ENCODE measurements around the gene C2CD2. TPM values are rescaled to one million over a fixed set of nuclear protein-coding genes. Genes with fewer than 3 reads are reported as not detected.

C2CD2 gene
- total and polyA plus RNA-seq, 2 of the 4 experiments (the other 2 are of a cell fraction): 15.6 to 25.3 TPM

DNA sequence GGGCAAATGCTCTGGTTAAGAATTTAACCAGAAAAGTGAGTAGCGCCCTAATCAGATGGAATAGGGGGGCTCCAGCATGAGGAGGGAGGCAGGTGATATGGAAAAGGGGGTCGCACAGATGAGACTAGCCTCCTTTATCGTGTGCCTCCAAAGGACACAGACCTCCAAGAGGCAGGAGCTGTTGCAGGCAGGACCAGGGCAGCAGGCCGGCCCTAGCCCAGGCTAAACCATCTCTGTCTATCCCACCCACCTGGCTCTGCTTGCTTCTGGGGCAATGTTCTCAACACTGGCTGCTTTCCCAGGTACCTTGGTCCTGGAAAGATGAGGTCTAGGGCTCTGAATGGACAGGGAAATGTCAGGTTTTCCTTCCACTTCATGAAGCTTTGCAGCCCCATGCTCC lies 36.3 kb downstream of the C2CD2 start:
- in situ Hi-C loops (cut with MboI; ENCODE audit: low sequenced_read_pairs): no loop called here
- H2AK5ac ChIP-seq (ENCODE audit: low read depth, low read length): no peak overlapping the region
- no peak overlapping the region for H3K18ac ChIP-seq (ENCODE audit: low read depth, low read length)
- H2BK15ac ChIP-seq (ENCODE audit: low read depth, low read length): no peak overlapping the region
- TF ChIP-seq, protein P1, sequence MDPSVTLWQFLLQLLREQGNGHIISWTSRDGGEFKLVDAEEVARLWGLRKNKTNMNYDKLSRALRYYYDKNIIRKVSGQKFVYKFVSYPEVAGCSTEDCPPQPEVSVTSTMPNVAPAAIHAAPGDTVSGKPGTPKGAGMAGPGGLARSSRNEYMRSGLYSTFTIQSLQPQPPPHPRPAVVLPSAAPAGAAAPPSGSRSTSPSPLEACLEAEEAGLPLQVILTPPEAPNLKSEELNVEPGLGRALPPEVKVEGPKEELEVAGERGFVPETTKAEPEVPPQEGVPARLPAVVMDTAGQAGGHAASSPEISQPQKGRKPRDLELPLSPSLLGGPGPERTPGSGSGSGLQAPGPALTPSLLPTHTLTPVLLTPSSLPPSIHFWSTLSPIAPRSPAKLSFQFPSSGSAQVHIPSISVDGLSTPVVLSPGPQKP (IDR thresholded peaks at IDR 0.05; ENCODE audit: borderline replicate concordance, low read depth, low read length): no peak
- TF ChIP-seq RAD21 (IDR thresholded peaks at IDR 0.05; ENCODE audit: low read length): no peak
- no peak for TF ChIP-seq RCOR1 (IDR thresholded peaks at IDR 0.05; ENCODE audit: insufficient replicate concordance, low read length)
- H3K4me1 ChIP-seq (ENCODE audit: control insufficient read depth, insufficient read depth, low read length): no peaks in the 10 kb centered on the region
- no peak overlapping the region for H3K14ac ChIP-seq (replicated peaks; ENCODE audit: low read depth, low read length)
- DNase-seq (no peak), ATAC-seq (ENCODE audit: low read depth) (no peak)
- no peak overlapping the region for H2AK9ac ChIP-seq (replicated peaks; ENCODE audit: low read depth, low read length, poor library complexity)
- no CpG with 5 or more reads among the region's 4 CpGs for WGBS, 2 experiments (ENCODE audit: extremely low coverage in 2 of 2, insufficient read length in 1 of 2)
- no peak overlapping the region for H2BK5ac ChIP-seq (ENCODE audit: low read depth, low read length, poor library complexity, severe bottlenecking)
- H3K36me3 ChIP-seq (ENCODE audit: control insufficient read depth, insufficient read depth, low read length): peaks cover 44% of the 10 kb centered on the region
- H3K4me2 ChIP-seq (ENCODE audit: low read depth, low read length): no peak overlapping the region
- H4K91ac ChIP-seq (ENCODE audit: insufficient read depth, low read depth, low read length): no peak overlapping the region
- no peak overlapping the region for H3K23ac ChIP-seq (ENCODE audit: low read depth, low read length)
- no peak overlapping the region for H4K5ac ChIP-seq (ENCODE audit: low read depth, low read length)
- POLR2A ChIA-PET (ENCODE audit: unreplicated experiment): no interaction called here
- H4K8ac ChIP-seq (ENCODE audit: low read depth in 2 of 2, low read length in 2 of 2): no peak overlapping the region
- no TSS peak for BruUV-seq (replicated peaks)
- no peak overlapping the region for H3K4ac ChIP-seq (ENCODE audit: low read depth, low read length)
- no peak overlapping the region for H3K27ac ChIP-seq (ENCODE audit: insufficient read depth, low read length)
- no peak overlapping the region for H3K9ac ChIP-seq (ENCODE audit: low read depth, low read length)
- no peak overlapping the region for H2BK120ac ChIP-seq (ENCODE audit: low read depth, low read length)
- intact Hi-C loops (cut with micrococcal nuclease): no loop called here
- H3K9me1 ChIP-seq (ENCODE audit: insufficient read depth, low read length): peaks cover 10% of the 10 kb centered on the region
- no peak overlapping the region for H3K56ac ChIP-seq (ENCODE audit: extremely low read depth, insufficient read depth, low read length)
- no peaks in the 10 kb centered on the region for H3K9me3 ChIP-seq (ENCODE audit: control insufficient read depth, insufficient read depth, low read length)
- dilution Hi-C loops (cut with HindIII; ENCODE audit: low sequenced_read_pairs, unreplicated experiment): no loop called here
- H3K27me3 ChIP-seq (ENCODE audit: control insufficient read depth, insufficient read depth, low read length): no peaks in the 10 kb centered on the region
- no peak overlapping the region for H2BK20ac ChIP-seq (ENCODE audit: low read depth, low read length)
- H3K4me3 ChIP-seq (ENCODE audit: insufficient read depth, low read depth, low read length): no peak overlapping the region
- CTCF ChIA-PET: no interaction called here
- peaks cover 0 to 13% of the 10 kb centered on the region in 2 experiments; a peak in 2 of 4 replicates for H3K79me1 ChIP-seq (ENCODE audit: low read depth in 1 of 2, low read length in 2 of 2)
- no peak overlapping the region for H2AFZ ChIP-seq (replicated peaks; ENCODE audit: low read length, poor library complexity)
- no peaks in the 10 kb centered on the region for H4K20me1 ChIP-seq (ENCODE audit: insufficient read depth, low read length)
